GM12801 (cell line): ENCODE data around the gene NFIA.

Source experiments
- TF ChIP-seq, protein P1 (sequence below): IDR thresholded peaks from one replicate; pipeline ENCODE4 v1.5.1; 2011; ENCODE audit warnings: control low read depth; ENCODE audit not compliant: insufficient read length; ENCODE audit errors: extremely low read depth

Gene NFIA

GRCh38 chr1:61138921-61139774, 56.8 kb downstream of the NFIA start:
- TF ChIP-seq, protein P1, sequence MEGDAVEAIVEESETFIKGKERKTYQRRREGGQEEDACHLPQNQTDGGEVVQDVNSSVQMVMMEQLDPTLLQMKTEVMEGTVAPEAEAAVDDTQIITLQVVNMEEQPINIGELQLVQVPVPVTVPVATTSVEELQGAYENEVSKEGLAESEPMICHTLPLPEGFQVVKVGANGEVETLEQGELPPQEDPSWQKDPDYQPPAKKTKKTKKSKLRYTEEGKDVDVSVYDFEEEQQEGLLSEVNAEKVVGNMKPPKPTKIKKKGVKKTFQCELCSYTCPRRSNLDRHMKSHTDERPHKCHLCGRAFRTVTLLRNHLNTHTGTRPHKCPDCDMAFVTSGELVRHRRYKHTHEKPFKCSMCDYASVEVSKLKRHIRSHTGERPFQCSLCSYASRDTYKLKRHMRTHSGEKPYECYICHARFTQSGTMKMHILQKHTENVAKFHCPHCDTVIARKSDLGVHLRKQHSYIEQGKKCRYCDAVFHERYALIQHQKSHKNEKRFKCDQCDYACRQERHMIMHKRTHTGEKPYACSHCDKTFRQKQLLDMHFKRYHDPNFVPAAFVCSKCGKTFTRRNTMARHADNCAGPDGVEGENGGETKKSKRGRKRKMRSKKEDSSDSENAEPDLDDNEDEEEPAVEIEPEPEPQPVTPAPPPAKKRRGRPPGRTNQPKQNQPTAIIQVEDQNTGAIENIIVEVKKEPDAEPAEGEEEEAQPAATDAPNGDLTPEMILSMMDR = no peak

DNA sequence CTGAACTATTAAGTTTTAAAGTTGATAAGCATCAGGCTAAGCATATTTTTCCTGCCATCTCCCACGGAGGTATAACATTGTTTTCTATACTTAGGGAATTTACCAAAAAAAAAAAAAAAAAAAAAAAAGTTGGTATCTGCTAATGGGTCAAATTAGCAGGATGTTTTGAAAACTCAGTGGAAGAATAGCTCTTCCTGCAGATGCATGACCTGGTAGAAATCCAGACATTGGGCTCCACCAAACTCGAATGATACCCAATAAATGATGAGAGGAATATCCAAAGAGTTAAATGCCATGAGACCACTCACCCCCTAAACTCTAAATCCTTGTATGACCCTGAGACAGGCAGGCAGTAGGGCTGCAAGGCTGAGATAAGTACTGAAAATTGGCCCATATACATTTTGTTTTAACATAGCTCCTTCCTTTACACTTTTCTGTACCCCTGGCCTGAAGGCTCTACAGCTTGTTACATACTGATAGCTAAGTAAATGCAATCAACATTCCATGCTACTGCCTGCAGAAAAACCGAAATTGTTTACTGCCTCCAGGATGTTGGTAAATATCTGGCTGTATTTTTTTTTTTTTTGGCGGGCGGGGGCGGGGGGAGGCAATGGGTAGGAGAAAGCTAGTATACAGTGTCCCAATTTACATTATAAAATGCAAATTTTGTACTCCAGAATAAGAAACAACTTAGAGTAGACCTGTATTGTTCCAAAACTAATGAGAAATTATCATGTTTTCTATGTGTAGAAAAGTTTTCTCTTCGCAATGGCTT, 57.6 kb downstream of the NFIA start:
- TF ChIP-seq, protein P1 = no peak

- TF ChIP-seq, protein P1 = no peak
Measured at GRCh38 chr1:61140778-61141177, 58.4 kb downstream of the NFIA start.

DNA sequence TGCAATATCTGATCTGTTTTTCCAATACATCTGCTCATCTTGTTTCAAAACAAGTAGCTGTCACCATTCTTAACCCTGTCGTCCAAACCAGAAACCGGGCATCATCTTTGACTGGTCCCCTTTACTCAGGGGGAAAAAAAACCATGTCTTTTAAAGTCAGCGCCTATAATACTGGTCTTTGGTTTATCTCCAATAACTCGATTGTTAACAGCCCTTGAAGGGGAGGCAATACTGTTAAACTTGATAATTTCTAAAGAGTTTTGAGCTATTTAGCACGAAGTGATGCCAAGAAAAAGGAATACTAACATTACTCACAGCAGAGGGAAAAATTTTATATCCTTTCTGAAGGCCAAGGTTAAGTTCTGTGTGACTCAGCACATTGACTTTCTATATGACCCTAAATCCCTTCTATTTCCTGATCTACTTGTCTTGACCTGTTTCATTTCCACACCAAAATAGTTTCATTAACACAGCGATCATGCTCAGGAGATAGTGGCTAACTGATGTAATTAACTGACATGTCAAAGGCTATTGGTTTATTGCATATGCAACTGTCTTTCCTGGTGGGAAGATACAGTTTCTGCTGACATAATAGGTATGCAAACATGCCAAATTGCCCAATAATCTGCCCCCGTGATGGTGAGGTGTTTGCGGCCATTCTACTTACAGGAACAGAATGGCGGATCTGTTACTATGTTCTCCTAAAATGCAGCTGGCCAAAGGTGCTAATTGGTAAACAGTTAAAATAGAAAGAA, 59.1 kb downstream of the NFIA start:
- TF ChIP-seq, protein P1 = no peak

GRCh38 chr1:61142043-61142440, 59.7 kb downstream of the NFIA start:
- TF ChIP-seq, protein P1 = no peak

- TF ChIP-seq, protein P1 = no peak
Measured at GRCh38 chr1:61142726-61143500, 60.6 kb downstream of the NFIA start.
